Inferior parietal cortex (tissue), 1 donor: ENCODE measurements around the gene TRRAP.
"Not testable (repeated sequence)": the region's sequence is repeated elsewhere in the genome, so short reads cannot be mapped to it uniquely, and the experiment has no call there.

Experiments
- DNase-seq: peaks from one replicate; pipeline ENCODE4 v3.0.0-alpha.2; 2016; ENCODE audit errors: extremely low spot score

Gene TRRAP

GRCh38 chr7:98866351-98866750 lies 12.0 kb upstream of the TRRAP start:
- no peak for DNase-seq

- no peak for DNase-seq
These were observed 11.6 kb upstream of the TRRAP start for GRCh38 chr7:98866765-98867164.

- no peak for DNase-seq
These were observed 9.9 kb upstream of the TRRAP start for GRCh38 chr7:98868450-98868849.

- DNase-seq: peak; percentile 13
These were observed 9.2 kb upstream of the TRRAP start for GRCh38 chr7:98869027-98869596.

DNA sequence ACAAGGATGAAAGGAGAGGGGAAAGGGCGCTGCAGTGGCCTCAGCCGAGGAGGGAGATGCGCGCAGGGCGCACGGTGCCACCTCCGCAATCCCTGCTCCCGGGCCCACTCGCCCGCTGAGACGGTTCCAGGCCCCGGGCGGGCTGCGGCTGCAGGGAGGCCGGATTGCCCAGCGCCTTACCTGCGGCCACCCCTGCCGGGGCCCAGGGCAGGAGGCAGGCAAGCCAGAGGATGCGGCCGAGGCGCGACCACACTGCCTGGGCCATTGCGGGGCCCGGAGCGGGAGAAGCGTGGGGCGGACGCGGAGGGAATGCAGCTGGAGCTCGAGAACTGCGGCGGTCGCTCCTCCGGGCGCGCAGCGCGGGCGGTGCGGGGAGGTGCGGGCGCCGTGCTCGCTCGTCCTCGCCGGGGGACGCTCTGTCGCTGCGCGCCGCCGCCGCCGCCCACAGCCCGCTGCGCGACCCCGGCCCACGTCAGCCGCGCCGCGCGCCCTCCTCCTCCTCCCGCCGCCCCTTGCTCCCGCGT lies 8.7 kb upstream of the TRRAP start, which contains the start of gene TMEM130:
TSS of gene TMEM130 (minus strand) at position 418 of the 524 bp plus-strand sequence. CDS start at position 265, 153 bp downstream.
- DNase-seq: no peak

DNA sequence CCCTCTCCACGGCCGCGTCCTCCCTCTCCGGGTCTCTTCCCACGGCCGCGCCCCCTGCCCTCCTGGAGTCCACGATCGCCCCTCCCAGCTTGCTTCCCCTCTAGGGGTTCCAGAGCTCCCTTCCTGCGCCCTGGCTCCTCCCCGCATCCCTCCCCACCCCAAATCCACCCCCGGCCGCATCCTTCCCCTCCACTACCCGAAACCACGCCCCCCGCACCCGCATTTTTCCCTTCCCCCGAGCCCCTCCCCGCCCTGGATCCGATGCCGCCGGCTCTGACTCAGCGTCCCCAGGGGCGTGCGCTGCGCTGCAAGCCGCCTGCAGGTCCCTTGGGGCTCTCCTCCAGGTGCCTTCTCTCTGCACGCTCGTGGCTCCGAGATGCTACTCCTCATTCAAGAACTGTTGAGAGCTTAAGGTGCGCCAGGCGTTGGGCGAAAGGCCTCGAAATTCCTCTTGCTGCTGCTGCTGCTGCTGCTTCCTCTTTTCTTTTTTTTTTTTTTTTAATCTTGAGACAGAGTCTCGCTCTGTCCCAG lies 8.1 kb upstream of the TRRAP start:
- peak; percentile 32 for DNase-seq

DNA sequence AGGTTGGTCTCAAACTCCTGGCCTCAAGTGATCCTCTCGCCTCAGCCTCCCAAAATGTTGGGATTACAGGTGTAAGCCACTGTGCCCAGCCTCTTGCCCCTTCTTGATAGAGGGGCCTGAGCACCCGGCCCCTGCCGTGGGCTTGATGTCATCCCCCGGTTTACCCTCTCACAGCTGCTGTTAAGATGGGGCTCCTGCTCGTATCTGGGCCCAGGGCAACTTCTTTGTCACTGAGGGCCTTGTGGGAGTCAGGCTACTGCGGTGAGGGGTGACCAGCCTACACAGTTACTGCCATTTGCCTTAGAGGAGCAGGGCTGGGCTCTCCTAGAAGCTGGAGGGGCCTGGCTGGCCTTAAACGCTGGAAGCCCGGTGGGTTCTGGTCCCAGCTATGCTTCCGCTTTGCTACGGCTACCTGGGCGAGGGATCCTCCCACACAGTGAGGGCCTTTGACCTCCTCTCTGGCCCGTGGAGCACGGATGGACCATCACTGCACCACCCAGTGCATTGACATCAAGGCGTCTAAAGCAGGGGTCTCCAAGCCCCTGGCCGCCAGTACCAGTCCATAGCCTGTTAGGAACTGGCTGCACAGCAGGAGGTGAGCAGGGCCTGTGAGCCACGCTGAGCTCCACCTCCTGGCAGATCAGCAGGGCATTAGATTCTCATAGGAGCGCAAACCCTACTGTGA lies 7.4 kb upstream of the TRRAP start:
- no peak for DNase-seq

DNA sequence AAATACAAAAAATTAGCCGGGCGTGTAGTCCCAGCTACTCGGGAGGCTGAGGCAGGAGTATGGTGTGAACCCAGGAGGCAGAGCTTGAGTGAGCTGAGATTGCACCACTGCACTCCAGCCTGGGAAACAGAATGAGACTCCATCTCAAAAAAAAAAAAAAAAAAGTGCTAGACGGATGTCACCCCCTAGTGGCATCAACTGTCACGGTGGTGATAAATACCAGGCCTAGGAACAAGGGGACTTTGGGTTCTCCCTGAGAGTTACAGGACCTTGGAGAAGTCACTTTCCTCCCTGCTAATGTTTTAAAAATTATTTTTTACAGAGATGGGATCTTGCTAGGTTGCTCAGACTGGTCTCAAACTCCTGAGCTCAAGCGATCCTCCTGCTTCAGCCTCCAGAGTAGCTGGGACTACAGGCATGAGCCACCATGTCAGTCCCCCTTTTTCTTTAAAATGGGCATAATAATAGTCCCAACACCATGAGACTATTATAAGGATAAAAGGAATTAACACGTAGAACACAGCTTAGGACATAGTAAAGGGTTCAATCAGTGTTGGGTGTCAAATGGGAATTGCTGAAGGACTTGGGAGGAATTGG lies 5.9 kb upstream of the TRRAP start:
- DNase-seq: no peak

DNA sequence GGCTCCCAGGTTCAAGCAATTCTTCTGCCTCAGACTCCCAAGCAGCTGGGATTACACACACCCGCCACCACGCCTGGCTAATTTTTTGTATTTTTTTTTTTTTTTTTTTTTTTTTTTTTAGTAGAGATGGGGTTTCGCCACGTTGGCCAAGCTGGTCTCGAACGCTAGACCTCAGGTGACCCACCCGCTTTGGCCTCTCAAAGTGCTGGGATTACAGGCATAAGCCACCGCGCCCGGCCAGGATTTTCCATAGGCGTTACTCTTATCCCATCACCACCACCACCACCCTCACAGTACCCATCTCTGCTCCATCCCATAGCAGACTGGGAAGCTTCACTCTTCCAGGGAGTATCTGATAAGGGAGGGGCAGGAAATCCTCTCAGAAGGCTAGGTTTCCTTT lies 4.7 kb upstream of the TRRAP start:
- not testable (repeated sequence) for DNase-seq

DNA sequence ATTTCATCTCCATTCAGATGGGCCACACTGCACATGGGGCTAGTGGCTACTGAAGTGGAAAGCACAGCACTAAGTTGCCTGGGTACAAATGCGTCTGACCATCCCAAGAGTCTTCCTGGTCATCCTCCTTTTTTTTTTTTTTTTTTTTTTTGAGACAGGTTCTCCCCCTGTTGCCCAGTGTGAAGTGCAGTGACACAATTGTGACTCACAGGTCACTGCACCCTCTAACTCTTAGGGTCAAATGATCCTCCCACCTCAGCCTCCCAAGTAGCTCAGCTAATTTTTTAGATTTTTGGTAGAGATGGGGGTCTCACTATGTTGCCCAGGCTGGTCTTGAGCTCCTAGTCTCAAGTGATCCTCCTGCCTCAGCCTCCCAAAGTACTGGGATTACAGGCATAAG lies 3.4 kb upstream of the TRRAP start:
- DNase-seq: no peak

DNA sequence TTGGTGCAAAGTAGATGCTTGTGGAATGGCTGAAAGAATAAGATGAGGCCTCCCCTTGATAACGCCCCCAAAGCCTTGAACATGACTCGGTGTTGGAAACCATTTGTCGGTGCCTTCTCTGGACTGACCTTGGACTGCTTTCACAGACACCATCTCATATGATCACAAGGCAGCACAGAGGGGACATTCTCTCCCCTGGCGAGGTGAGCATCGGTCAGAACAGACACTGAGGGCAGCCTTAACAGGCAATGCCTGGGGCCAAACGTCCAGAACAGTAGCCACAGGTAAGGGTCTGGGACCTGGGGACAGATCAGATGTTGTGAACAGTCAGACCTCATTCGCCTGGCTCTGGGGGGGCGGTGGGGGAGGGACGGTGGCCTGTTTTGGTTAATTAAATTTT lies 2.8 kb upstream of the TRRAP start:
- DNase-seq: no peak

- no peak for DNase-seq
These were observed 1.2 kb upstream of the TRRAP start for GRCh38 chr7:98877146-98877545.

GRCh38 chr7:98877692-98878364 lies 504 bp upstream of the TRRAP start:
- no peak for DNase-seq

GRCh38 chr7:98879198-98879978 lies 1.1 kb downstream of the TRRAP start:
- no peak for DNase-seq

GRCh38 chr7:98879979-98880315 lies 1.6 kb downstream of the TRRAP start:
- no peak for DNase-seq

DNA sequence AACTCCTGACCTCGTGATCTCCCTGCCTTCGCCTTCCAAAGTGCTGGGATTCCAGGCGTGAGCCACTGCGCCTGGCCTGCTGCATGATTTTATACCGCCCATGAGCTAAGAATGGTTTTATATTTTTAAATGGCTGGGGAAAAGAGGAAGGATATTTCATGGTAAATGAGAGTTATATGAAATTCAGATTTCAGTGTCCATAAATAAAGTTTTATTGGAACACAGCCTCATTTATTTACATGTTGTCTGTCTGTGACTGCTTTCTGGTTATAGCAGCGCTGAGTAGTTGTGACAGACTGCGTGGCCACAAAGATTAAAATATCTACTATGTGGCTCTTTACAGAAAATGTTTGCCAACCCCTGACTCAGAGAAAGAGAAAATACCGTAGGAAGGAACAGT lies 2.2 kb downstream of the TRRAP start:
- DNase-seq: no peak

DNA sequence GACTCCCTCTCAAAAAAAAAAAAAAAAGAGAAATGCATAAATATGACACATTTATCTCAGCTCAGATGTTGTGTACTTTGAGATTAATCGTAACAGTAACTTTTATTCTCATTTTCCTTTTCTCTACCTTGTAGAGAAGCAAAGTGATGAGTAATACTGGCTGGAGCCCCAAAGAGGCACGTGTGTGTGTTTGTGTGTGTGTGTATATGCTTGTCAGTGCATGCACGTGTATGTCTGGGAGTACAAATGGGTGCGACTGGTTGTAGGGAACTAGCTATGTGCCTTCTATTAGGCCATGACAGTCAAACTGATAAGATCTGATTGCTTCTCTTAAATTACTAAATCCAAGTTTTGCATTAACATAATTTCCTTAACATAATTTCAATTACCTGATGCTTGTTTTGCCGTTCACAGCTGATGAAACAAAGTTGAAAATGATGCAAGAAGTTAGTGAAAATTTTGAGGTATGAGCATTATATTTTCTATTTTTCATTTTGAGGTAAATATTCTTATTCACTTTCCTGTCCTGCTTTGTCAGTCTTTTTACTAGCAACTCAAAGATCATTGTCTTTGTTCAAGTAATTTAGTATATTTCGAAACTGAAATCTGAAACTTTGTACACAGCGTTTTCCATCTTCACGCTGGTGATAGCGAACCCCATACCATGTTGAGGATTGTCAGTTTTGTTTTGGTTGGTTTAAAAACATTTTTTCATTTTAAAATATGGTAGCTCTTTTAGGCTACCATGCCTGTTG lies 3.4 kb downstream of the TRRAP start:
- DNase-seq: no peak

- DNase-seq: no peak
These were observed 6.1 kb downstream of the TRRAP start for GRCh38 chr7:98884416-98884815.

DNA sequence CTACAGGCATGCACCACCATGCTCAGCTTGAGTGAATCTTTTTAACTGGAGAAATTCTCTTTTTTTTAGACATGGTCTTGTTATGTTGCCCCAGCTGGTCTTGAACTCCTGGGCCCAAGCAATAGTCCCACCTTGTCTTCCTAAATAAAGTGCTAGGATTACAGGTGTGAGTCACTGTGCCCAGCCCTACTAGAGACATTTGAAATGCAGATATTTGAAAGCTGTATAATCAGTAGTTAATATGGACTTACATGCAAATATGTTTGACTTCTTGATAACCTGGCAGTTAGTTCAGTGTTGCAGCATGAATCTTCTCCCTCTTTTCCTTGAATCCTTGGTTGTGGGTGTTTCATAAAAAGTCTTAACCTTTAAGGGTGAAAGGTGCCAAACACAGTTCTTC lies 8.7 kb downstream of the TRRAP start:
- DNase-seq: no peak

DNA sequence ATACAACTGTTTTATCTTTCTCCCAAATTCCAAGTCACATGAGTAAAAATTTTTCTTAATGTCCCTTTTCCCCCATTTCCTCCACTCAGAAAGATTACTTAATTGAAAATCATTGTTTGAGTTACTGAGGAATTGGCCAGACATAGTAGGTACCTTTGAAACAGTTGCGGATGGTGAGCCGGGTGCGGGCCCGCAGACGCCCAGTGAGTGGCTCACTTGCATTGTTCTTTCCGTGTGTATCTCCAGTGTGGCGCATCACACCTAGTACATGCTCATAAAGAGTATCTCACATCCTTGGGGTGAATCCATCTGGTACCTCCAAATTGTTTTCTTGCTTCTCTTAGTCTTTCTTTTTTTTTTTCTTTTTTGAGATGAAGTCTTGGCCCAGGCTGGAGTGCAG lies 14.3 kb downstream of the TRRAP start:
- no peak for DNase-seq

GRCh38 chr7:98899816-98900215 lies 21.5 kb downstream of the TRRAP start:
- no peak for DNase-seq
